NCI-H1436 treated with DMSO at 0.1 percent for 48 hours (cell line): ENCODE measurements around the gene BLMH.
"Not testable (repeated sequence)": the region's sequence is repeated elsewhere in the genome, so short reads cannot be mapped to it uniquely, and the experiment has no call there.

Experiments
- DNase-seq: peaks from one replicate; lab custom pipeline; 2025; lab: John Stamatoyannopoulos, UW

Gene BLMH

GRCh38 chr17:30229012-30229411 is 62.7 kb downstream of the BLMH start:
- no peak for DNase-seq

- no peak for DNase-seq
These were observed 63.7 kb downstream of the BLMH start for GRCh38 chr17:30228011-30228410.

GRCh38 chr17:30226878-30227277 is 64.9 kb downstream of the BLMH start:
- DNase-seq = no peak

GRCh38 chr17:30225919-30226553 is 65.7 kb downstream of the BLMH start:
- DNase-seq = no peak

GRCh38 chr17:30225112-30225511 is 66.6 kb downstream of the BLMH start:
- no peak for DNase-seq

GRCh38 chr17:30224419-30224960 is 67.3 kb downstream of the BLMH start:
- DNase-seq = no peak

GRCh38 chr17:30222721-30223175 is 69.0 kb downstream of the BLMH start:
- DNase-seq = no peak

GRCh38 chr17:30222251-30222650 is 69.5 kb downstream of the BLMH start:
- no peak for DNase-seq

- no peak for DNase-seq
These were observed 70.4 kb downstream of the BLMH start for GRCh38 chr17:30221346-30221745.

- DNase-seq = no peak
These were observed 71.3 kb downstream of the BLMH start for GRCh38 chr17:30220414-30220813.

- DNase-seq = no peak
These were observed 71.9 kb downstream of the BLMH start for GRCh38 chr17:30219833-30220232.

GRCh38 chr17:30219315-30219714 is 72.4 kb downstream of the BLMH start:
- DNase-seq = no peak

GRCh38 chr17:30218799-30219198 is 72.9 kb downstream of the BLMH start:
- DNase-seq = no peak

- DNase-seq = no peak
These were observed 73.9 kb downstream of the BLMH start for GRCh38 chr17:30217746-30218245.

GRCh38 chr17:30217054-30217453 is 74.7 kb downstream of the BLMH start:
- no peak for DNase-seq

- no peak for DNase-seq
These were observed 79.0 kb downstream of the BLMH start for GRCh38 chr17:30212750-30213149.

GRCh38 chr17:30211371-30211770 is 80.4 kb downstream of the BLMH start:
- no peak for DNase-seq

- no peak for DNase-seq
These were observed 80.8 kb downstream of the BLMH start for GRCh38 chr17:30210901-30211300.

- no peak for DNase-seq
These were observed 81.4 kb downstream of the BLMH start for GRCh38 chr17:30210366-30210765.

GRCh38 chr17:30209930-30210329 is 81.8 kb downstream of the BLMH start:
- DNase-seq = no peak

GRCh38 chr17:30208214-30208613 is 83.5 kb downstream of the BLMH start:
- DNase-seq = no peak

- DNase-seq = no peak
These were observed 84.1 kb downstream of the BLMH start for GRCh38 chr17:30207655-30208054.

GRCh38 chr17:30203471-30203981 is 88.2 kb downstream of the BLMH start:
- no peak for DNase-seq

GRCh38 chr17:30200656-30201055 is 91.1 kb downstream of the BLMH start:
- not testable (repeated sequence) for DNase-seq
